Femur (tissue), 1 donor: Measurements from ENCODE around the gene PACRG.

Source experiments
- DNase-seq: peaks from one replicate; pipeline ENCODE4 v3.0.0-alpha.2; 2017

PACRG gene

DNA sequence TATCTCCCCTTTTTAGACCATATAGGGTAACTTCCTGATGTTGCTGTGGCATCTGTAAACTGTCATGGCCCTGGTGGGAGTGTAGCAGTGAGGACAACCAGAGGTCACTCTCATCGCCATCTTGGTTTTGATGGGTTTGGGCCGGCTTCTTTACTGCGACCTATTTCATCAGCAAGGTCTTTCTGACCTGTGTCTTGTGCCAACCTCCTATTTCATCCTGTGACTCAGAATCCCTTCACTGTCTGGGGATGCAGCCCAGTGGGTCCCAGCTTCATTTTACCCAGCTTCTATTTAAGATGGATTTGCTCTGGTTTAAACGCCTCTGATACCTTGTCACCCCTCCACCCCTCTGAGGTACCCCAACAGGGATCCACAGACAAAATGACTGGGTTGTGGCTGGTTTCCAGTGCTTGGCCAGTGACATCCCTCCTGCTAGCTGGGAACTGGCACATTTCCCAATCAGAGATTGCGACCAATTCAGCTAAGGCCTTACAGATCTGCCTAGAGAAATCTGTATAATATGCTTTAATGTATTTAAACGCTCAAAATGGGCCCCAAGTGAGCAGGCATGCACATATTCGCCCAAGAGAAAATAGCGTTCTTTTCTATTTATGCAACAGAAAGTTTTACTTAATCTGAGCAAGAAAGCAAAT, 371.2 kb downstream of the PACRG start:
- DNase-seq: no peak

DNA sequence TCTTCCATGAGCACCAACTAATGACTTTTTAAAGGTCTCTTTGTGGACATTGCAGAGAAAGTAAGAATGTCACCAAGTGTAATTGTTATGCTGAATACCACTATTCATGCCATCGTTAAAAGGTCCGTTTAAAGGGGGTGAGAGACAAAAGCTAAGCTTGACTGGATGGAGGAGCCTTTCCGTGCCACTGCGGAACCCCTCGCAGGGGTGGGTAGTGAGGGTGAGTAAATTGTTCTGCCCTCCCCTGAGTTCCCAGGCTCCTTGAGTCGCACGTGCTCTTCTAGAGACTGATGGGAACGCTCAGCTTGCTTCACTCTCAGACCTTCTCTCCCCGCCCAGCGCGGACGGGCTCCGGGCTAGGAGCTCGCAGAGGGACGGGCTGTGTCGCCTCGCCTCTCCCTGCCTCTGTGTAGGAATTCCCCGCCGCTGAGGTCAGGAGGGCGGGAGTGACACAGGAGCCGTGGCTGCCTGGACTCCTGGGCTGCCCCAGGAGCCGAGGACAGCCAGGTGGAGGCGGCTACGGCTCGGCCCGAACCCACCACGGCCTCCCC, 371.9 kb downstream of the PACRG start:
- DNase-seq: no peak

DNA sequence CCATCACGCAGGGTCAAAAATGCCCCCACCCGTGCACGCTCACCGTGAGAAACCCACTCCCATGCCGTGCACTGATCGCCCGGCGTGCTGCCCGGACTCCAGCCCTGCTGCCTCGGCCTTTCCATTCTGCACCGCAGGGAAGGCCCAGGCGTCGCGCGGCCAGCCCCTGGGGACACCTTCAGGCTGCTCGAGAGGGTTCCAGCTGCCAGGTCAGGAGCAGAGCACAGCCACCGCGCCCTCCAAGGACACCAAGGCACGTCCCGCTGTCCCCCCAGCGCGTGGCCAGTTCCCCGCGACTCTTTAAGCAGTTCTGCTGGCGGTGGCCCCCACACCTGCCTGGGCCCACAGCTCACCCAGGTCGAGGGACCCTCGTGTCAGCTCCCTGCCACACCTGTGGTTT, 372.5 kb downstream of the PACRG start:
- no peak for DNase-seq

DNA sequence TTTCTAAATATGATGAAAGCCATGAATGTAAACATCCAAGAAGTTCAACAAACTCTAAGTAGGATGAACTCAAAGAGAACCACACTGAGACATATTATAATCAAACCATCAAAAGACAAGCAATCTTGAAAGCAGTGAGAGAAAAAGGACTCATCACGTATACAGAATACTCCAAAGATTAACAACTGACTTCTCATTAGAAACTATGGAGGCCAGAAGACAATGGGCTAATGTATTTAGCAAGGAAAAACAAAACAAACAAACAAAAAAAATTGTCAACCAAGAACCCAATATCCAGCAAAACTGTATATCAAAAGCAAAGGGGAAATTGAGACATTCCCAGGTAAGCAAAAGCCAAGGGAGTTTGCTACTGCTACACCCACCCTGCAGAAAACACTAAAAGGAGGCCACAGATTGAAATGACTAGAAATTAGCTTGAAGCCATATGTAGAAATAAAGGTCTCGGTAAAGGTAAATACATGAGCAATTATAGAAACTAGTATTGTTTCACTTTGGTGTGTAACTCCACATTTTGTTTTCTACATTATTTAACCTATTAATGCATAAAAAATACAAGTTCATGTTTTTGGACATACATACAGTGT, 385.7 kb downstream of the PACRG start:
- no peak for DNase-seq

DNA sequence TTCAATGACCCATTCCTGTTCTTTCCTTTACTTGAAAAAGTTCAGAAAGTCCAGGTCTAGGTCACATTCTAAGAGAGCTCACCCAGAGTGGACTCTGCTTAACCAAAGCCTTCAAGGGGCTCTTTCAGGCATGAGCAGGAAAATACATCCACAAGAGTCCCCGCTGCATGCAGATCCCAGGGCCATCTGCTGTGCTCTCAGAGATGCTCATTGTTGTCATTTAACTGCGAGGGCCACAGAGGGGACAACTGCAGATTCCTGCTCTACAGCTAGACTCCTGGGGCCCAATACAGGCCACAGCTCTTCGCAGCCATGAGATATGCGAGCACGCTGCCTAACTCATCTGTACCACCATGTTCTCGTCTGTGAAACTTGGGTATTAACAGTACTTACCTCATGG, 391.2 kb downstream of the PACRG start:
- DNase-seq: no peak

DNA sequence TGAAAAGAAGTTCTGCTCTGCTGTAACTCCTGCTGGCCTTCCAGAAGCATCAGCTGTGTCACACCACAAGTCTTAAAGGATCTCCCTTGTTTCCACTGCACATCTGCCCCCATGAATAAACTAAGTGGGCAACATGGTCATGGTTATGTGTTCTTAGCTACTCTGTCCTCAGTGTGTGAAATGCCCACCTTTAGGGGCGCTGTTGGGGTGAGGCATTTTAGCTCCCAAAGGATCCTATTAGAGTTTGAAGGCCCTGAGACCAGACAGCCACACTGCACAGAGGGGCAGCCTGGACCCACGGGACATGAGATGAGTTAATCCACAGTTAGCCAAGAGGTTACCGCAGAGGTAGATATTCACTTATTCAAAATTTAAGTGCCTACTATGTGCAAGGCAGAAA, 392.4 kb downstream of the PACRG start:
- DNase-seq: no peak

DNA sequence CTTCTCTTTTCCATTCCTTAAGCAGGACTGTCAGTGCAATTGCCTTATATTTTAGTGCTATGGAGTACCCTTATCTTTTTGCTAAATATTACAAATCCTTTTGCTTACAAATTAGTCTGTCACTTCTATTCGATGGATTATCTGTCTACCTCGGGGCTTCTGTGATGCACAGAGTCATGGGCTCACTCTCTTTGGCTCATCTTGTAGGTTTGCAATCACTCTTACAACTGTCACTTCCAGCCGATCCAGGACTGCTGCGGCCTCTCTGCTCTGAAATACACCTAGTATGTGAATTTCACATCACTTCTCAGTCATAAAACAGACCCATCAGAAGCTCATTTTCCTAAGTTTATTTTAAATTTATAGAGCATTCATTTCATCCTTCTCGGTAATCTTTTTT, 393.5 kb downstream of the PACRG start:
- no peak for DNase-seq

DNA sequence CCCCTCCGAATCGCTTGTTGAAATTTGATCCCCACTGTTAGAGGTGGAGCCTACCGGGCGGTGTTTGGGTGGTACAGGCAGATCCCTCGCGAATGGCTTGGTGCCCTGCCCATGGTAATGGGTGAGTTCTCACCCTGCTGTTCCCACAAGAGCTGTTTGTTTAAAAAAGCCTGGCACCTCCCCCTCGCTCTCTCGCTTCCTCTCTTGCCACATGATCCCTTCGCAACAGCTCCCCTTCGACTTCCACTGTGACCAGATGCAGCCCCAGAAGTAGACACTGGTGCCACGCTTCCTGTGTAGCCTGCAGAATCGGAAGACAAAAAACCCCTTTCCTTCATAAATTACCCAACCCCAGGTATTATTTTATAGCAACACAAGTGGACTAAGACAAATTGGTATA, 394.6 kb downstream of the PACRG start:
- peak; percentile 33 for DNase-seq

DNA sequence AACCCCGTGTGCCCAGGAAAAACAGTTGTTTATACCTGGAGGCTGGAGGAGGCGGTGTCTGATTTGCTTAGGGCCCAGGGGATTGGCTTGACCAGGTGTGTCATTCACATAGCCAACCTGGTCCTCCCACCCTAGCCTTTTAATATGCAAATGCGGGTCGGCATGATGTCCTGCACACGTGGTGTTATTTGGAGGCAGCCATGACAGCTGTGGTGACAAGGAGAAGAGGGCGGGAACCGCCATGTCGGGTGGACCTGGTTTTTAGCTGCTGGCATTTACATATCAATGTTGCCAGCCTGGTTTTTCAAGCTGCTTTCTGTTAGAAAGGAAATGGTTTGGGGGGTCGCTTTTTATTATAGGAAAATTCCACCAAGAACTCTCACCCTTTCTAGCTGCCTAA, 395.3 kb downstream of the PACRG start:
- no peak for DNase-seq

DNA sequence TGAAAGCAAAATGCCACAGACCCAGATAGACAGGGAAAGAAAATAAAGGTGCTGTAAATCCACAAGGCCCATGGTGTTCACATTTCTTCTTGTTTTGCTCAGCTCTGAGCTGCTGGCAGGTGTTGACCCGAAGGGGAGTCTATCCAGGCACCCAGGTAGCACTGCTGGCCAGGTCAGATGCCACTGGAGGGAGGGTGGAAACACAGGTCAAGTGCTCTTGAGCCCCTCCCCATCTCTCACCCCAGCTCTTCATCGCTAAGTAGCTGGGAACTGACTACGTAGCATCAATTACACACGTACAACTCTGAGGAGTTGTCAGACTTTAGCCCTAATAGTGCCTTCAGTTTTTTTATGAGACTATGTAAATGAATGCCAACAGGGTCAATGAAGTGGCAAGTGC, 399.0 kb downstream of the PACRG start:
- DNase-seq: no peak

DNA sequence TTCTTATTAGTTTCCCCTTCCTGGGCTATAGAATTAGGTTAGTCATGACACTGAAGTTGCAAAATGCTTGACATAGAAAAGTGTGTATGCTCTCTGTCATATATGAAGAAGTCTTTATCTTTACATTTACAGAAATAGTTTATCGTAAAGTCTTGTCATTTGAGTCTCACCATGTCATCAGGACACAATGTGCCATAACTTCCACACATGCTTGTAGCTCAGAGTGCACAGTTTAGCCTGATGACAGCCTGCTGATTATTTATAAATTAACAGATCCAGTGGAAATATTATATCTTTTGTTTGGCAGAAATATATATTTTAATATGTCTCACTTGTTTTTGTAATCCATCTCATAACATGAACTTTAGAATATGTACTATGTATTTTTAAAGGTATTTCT, 399.8 kb downstream of the PACRG start:
- DNase-seq: no peak

DNA sequence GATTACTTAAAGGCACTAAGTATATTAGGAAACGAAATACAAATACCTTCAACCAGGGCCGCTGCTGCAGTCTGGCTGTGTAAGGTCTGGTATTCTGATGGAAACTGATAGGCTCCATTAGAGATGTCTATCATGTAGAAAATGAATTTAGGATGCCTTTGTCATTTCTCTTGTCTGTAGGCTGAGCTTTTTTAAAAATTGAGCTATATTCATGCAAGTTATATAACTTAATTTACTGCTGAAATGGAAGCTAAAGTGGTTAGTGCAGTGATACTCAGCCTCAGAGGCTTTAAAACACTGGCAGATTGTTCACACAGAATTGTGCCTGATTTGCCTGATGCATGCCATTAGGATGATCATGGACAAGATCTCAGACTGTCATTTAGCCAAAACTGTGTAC, 400.6 kb downstream of the PACRG start:
- DNase-seq: no peak

DNA sequence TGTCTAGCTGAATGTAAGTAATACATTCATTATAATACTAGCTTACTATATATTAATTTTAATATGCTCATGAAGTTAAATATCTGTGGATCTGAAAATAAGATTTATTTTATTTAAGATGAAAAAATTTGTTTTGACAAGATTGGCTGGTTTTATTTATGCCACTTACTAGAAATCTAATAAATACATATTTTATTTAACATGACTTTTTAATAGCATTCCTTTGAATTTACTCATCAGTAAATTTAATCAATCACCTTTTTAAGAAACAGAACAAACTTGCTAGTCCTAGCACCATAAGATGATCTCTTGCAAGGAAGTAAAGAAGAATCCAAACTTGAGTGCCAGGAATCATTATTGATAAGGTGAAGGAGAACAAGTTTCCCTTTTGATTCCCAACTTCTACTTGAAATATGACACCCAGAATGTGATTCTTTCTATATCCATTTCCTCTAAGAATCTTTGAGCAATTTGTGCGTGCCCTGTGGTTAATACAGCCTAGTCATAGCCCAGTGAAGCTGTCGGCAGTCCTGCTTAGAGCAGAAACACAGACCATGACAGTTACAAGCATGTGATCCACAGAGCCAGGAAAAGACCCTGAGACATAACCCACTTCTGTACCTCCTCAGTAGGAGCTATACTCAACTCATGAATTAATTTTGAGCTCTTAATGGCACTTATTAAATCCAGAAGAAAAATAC, 404.4 kb downstream of the PACRG start:
- no peak for DNase-seq

DNA sequence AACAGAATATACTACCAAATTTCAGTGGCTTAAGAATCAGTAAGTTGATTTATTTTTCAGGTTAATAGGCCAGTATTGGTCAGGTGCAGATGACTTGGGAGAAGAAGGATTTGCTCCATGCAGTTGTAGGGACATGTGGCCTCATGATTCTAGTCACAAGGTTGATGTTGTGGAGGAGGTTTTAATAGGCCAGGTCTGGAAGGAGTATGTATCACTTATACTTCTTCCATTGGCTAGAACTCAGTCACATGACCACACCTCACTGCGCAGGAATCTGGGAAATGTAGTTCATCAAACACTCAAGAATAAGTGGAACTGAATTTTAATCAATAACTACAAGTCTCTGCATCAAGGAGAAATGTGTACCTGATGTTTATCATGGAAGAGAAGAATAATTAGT, 405.2 kb downstream of the PACRG start:
- no peak for DNase-seq

DNA sequence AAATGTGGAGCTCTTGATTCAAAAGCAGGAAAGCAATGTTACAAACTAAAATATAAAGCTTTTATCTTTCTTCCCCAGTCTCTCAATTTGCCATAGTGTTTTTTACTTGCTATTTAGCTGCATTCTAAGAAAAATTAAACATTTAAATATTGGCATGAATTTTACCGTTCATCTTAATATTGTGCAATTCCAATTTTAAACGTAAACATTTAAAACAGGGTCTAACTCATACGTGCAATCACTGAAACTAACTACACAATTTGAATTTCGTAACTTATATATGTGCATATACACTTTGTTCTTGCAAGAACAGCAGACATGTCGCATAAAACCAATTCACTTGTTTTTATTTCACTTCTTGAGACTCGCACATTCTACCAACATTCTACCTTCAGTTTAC, 405.9 kb downstream of the PACRG start:
- no peak for DNase-seq

DNA sequence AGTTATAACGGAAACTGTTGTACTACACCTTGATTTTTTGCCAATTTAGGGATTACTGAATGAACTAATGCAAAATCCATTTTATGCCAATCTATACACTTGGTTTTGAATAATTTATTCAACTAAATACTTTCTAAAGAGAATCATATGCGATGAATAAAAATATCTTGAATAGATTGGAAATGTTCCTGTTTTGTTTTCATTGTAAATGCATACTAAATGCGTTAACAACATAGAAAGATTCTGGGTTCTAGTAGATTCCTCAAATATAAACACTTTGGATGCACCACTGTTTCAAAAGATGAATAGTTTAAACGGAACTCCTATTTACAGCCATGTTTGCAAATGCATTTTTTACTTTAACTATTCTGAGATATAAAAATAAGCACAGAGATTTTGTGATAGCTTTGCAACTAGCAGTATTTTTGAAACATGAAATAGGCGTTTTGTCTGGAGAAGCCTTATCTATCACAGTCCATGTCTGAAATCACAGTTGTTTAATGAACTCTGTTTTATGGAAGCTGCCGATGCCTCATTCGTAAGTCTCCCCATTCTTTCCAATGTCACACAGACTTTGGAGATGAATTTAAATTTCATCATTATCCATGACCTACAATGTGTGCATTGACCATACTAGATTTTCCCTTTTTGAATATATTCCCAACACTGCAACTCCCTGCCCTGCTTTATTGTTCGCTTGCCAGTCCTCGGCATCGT, 409.1 kb downstream of the PACRG start:
- no peak for DNase-seq

DNA sequence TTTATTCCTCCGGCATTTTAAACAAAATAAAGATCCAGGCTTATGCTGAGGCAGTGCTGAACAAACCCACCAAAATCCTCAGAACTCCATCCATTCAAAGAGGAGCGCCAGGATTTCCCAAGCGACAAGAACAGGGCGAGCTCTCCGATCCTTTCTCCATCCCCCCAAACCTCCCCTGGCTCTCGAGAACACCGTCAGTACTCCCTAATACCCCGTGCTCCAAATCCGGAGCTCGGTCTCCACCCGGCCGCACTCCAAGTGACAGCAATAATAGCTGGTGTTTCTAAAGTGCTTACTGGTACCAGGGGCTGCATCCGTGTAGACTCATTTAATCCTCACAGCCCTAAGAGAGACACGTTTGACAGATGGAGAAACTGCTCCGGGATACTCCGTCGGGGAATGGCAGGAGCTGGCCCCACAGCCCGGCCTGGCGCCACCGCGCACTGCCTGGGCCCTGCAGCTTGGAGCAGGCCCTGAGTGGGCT, 409.7 kb downstream of the PACRG start:
- no peak for DNase-seq

DNA sequence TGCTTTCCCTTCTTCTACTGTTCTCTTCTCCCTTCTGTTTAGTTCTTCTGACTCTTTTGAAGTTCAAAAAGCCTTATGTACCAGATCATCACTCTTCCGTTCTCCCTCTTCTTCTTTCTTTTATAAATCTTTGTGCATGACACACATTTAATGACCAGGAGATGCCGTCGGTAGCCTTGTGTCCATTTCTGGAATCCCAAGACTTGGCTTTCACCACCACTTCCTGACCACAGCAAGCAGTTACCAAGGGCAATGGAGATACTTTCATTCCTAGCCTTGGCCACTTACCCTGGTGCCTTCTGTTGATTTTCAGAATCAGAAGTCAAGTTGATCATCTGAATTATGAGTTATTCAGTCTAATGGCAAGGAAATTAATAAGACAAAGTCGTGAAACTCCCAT, 418.3 kb downstream of the PACRG start:
- DNase-seq: no peak

DNA sequence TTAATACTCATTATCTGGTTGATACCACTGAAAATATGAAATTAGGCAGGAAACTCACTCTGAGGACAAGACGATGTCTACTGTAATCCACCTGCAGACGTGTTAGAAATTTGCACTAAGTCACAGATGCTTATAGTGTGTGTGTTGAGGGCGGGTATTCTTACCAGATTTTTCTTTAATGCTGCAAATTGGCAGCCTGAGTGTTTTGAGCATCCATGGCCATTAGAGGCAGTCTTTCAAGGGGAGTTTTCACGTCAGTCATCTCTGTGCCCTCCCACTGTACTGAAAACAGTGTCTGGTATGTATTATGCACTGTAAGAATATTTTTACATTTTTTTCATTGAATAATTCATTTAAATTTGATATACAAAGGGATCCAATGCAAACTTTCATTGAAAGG, 420.2 kb downstream of the PACRG start:
- DNase-seq: no peak

DNA sequence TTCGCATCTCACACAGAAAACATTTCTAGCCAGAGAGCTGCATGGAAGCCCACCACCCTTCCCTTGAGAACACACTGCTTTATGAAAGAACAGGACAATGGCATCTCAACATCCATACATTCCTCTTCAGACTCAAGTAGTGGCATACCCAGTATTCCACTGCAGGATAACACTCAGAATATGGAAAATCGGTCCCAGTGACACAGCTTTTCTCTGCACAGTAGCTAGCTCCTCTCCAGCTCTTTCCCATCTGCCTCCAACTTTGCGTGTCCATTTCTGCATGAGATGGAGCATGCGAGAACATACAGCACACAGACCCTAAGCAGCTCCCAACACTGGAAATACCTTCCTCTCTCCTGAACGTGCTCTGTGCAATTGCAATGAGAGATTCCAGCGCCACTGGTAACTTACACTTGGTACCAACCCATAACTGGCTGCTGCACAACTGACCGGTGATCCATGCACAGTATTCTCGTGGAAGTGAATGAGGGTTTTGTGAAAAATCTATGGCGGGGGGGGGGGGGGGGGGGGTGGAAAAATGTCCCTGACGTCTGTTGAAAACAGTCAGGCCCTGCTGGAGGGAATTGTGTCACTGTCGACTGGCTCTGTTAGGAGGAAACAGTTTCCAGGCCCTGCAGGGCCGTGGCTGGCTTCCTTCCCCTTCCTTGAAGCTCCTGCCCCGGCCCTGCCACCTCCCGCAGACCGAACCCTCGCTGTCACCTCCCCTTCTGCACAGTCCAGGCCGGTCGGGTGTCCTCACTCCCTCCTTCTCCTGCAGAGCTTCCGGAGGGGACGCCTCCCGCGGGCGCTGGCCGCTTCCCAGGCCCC, 420.9 kb downstream of the PACRG start:
- no peak for DNase-seq

DNA sequence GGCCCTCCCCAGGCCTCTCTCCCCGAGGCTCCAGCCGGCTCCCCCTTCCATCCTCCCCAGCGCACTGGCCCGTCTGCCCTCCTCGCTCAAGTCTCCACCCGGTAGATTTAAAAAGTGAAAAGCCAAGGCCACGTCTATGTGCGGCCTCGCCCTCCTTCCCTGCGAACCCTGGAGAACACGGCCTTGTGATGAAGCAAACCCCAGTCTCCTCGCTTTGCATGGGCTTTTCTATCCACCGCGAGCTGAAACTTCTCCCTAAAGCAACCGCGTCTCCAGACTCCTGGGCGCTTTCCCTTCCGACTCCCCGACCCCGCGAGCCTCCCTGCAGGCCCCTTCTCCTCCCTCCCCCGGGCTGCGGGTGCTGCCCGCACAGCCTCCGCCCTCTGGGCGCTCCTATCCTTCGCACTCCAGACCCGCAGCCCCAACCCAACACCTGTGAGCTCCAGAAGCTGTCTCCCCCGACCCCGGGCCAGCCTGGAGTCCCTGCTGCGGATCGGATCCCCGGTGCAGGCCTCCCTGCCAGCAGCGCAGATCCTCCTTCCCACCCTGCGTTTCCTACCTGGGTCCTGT, 421.6 kb downstream of the PACRG start:
- no peak for DNase-seq

DNA sequence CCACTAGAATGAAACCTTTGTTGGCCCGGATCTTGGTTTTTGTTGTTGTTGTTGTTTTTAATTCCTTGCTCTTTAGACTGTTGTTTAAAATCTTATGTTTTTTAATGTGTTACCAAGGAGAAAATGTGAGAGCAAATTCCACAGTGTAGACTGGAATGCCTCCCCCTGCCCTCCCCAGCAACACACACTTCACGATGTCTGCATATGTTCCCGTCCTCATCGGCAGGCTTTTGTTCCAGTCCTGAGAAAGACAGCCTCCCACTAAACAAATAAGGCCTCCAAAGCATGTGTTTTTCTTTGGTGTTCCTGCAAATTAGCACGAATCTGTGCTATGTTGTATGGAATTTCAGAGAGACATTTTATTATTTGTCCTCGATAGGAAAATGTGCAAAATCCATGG, 423.4 kb downstream of the PACRG start:
- no peak for DNase-seq
